Right renal pelvis (tissue), 4 donors: ENCODE results near the gene APOBEC3A. TPM values are rescaled to one million over a fixed set of nuclear protein-coding genes. Genes with fewer than 3 reads are reported as not detected.
"Not testable (repeated sequence)": the region's sequence is repeated elsewhere in the genome, so short reads cannot be mapped to it uniquely, and the experiment has no call there.

Source experiments
- DNase-seq, 4 donors: peaks; one replicate each; pipeline ENCODE4 v3.0.0-alpha.2; 2013; ENCODE audit warnings: low read depth in 4 of 4, low spot score in 3 of 4, missing footprints in 1 of 4
- polyA plus RNA-seq, 4 donors: library from polyadenylated mRNA; unstranded; fragments of 120-200 nt; gene quantifications; one replicate each; pipeline ENCODE4 v1.2.1, GENCODE V29; 2013; ENCODE audit not compliant: insufficient read length in 4 of 4

APOBEC3A gene
- polyA plus RNA-seq, 4 donors: not detected

DNA sequence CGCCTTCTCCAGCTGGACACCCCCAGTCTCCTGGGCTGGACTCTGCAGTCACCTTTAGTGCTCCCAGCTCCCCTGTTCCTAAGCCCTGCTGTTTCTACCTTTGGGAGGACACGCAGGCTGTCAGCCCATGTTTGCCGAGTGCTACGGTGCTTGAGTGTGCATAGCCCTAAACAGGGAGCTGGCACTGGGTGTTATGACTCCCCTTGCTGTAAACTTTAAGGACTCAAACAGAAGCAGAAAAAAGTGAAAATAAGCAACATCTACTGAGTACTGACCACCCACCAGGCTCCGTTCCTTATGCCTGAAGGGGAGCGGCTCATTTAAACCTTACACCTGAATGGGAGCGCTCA lies 17.4 kb downstream of the APOBEC3A start:
- DNase-seq: no peak

DNA sequence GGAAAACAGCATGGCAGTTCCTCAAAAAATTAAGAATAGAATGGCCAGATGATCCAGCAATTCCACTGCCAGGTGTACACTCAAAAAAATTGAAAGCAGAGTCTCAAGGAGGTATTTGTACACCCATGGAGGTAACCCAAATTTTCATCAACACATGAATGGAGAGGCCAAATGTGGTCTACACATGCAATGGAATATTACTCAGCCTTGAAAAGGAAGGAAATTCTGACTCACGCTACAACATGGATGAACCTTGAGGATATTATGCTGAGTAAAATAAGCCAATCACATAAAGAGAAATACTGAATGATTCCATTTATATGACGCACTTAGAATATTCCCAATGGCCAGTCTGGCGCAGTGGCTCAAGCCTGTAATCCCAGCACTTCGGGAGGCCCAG lies 19.9 kb downstream of the APOBEC3A start:
- DNase-seq: not testable (repeated sequence)

DNA sequence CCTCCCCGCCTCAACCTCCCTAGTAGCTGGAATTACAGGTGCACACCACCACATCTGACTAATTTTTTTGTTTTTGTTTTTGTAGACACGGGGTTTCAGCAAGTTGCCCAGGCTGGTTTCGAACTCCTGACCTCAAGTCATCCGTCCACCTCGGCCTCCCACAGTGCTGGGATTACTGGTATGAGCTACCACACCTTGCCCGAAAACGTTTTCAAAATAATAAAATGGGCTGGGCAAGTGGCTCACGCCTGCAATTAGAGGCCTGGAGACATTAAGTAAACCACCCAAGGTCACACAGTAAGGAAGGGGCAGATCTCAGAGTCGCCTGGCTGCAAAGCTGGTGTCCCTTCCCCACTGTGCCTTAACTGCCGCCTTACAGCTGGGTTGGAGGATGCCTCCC lies 23.2 kb downstream of the APOBEC3A start:
- not testable (repeated sequence) for DNase-seq

DNA sequence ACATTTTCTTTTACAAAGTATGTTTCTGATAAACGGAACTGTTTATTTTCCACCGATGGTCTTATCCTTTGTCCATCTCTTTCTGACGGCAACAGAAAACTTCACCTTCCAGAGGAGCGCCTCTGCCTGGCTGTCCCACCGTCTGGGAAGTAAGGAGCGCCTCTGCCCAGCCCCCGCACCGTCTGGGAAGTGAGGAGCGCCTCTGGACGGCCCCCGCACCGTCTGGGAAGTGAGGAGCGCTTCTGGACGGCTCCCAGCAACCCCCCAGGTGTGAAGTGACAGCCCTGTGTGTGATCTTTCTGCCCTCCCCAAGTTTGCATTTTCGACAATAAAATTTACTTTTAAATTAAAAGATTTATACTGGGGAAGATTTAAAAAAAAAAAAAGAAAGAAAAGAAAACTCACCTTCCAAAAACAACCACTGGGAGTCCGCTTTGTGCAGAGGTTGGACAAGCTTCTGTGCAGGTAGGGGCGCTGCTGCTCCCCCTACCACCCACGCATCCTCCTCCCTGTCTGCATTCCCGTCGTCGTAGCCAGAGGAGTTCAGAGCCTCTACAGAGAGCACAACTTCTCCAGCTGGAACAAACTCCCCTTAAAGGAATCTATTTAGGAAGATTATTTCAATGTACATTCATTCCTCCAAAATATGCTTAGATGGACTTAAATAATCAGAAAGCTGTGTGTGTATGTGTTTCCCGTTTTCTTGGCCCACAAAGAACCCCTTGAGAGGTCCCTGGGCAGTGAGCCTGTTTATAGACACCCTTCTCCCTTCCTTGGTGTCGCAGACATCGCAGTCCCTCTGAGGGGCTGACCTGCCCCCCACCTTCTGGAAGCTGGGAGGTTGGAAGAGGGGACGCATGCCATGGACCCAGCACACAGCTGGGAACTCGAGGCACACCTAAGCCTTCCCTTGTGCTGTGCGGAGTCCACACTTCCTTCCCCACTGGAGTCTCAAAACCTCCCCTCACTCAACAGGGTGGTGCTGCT lies 23.9 kb downstream of the APOBEC3A start:
- DNase-seq: peak in 2 of 4 donors; percentile 39 to 60

DNA sequence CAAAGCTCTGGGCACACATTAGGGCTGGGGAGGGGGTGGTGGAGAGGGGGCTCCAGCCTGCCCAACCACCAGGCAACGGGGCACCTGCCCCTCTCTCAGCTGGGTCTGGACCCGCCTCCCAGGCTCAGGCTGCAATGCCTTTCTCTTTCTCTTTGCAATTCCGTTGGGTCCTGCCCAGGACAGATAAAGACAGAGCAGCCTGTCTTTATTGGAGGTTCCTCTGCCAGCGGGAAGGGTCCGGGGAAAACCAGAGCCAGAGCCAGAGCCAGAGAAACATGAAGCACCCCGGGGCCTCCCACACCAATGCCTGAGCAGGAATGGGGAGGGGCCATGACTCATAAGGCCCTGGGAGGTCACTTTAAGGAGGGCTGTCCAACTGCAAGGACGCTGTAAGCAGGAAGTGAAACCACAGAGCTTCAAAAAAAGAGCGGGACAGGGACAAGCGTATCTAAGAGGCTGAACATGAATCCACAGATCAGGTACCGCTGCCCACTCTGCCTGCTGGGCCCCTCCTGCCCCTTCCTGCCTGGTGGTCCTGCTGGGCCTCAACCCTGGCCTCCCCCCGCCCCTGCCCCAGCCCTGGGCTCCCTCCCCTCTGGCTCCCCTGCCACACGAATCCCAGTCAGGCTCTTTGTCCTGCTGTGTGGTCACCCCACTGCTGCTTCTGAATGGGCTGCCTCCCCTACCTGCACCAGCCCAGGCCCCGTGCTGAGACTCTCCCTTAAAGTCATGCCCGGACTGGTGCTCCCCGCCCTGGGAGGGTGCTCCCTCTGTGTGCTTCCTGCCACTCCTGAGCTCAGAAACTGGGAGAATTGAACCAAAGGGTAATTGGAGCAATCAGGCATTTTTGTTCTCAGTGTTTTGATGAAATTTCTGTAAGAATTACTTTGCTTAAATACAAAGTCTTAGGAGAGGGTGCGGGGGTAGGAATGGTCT lies 24.9 kb downstream of the APOBEC3A start, which contains the start of gene APOBEC3B:
TSS of gene APOBEC3B (plus strand) at position 356 of the 936 bp plus-strand sequence. CDS start at position 463, 107 bp downstream.
- peak; percentile 71 to 84 (median 76) for DNase-seq

DNA sequence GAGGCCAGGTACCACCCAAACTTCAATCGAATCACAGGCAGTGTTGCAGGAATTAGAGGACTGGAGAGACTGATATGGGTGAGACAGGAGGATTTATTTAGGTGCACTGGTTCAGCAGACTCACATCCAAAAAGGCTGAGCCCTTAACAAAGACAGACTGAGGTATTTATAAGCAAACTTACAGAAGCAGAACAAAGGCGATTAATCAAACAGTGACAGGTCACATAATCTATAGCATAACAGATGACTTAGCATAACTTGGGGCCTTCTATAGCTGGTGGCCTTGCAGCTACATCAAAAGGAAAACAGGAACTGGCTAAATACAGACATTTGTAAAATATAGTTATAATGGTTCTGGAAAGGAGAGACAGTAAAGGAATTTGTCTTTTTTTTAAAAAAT lies 26.8 kb downstream of the APOBEC3A start:
- no peak for DNase-seq

DNA sequence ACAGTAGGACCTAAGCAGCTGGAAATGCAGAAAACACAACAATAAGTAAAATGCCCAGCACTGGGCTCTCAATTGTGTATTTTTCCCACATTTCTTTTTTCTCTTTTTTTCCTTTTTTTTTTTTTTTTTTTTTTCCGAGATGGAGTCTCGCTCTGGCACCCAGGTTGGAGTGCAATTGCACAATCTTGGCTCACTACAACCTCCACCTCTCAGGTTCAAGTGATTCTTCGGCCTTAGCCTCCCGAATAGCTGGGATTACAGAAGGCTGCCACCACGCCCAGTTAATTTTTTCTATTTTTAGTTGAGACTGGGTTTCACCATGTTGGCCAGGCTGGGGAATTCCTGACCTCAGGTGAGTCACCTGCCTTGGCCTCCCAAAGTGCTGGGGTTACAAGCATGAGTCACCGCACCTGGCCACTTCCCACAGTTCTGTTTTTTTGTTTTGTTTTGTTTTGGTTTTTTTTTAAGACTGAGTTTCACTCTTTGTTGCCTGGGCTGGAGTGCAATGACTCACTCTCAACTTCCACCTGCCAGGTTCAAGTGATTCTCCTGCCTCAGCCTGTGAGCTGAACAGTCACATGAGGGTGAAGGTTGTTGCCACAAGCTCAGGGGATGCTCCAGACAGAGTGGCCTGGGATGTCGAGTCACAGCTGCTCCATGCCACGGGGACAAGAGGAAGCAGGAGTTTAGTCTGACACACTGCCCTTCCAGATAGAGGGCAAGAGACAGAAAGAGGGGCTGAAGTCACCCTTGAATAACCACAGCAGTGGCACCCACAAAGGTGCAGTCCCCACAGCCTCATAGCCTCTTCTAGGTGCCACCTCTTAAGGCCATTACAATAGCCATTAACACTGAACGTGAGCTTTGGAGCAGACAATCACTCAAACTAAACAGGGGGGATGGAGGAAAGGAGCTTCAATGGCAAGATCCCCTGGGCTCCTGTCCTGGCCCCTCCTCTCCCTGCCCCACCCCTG lies 27.7 kb downstream of the APOBEC3A start:
- DNase-seq: not testable (repeated sequence)

DNA sequence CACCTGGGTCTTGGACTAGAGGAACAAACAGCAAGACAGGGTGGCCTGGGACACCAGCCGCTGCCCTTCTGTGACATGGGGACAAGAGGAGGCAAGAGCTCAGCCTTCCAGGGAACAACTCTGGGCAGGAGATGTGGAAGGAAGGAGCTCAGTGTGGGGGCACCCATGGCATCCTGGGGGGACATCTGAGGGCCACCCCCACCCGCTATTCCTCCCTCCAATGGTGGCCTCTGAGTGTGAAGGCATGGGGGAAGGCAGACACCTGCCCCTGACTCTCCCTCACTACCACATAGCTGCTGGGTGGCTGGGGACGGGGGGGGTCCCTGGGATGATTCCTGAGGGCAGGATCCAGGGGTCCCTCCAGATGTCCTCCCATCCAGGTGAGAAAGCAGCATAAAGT lies 29.2 kb downstream of the APOBEC3A start:
- no peak for DNase-seq

DNA sequence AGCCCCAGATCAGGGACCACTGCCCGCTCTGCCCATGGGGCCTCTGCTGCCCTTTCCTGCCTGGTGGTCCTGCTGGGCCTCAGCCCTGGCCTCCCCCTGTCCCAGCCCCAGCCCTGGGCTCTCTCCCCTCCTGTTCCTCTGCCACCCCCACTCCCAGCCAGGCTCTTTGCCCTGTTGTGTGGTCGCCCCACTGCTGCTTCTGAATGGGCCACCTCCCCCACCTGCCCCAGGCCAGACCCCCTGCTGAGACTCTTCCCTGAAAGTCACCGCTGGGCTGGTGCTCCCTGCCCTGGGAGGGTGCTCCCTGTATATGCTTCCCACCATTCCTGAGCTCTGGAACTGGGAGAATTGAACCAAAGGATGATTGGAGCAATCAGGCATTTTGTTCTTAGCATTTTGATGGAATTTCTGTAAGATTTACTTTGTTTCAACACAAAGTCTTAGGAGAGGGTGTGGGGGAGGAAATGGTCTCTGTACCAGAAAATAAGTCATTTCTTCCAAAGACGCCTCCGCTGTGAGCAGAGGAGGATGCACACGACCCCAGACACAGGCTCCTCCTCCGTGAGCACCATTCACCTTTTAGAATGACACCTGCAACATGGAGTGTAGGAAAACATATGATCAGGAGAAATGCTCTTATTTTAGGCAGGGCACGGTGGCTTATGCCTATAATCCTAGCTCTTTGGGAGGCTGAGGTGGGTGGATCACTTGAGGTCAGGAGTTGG lies 29.9 kb downstream of the APOBEC3A start:
- no peak for DNase-seq

DNA sequence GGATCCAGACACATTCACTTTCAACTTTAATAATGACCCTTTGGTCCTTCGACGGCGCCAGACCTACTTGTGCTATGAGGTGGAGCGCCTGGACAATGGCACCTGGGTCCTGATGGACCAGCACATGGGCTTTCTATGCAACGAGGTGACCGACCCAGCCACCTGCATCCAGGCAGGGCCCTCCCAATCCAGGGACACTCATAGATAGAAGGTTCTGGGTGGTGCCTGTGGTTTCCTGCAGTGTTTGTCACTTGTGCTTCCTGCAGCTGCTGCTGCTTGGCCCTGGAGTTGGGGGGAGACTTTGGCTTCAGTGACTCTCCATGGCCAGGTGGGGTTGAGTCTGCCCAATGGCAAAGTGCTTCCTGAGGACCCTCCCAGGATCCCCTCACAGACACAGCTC lies 32.1 kb downstream of the APOBEC3A start:
- DNase-seq: no peak

DNA sequence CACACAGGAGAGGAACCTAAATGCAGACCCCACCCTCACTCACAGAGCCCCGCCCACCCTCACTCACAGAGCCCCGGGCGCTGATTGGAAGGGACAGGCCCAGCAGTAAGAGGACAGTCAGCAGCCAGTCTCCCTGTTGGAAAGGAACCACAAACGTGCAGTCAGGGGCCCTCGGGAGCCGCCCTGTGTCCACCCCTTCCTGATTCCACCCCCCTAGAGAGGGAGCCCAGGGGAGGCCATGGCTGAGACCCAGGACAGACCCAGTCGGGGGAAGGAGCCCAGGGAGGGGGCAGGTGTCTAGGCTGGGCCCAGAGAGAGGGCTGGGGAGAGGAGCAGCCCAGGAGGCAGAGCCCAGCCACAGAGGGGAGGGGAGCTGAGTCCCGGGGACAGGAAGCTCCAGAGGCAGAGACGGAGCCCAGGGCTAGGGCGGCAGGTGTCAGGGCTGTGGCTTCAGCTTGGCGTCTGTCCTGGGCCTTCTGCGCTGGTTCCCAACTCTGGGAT lies 35.5 kb downstream of the APOBEC3A start:
- DNase-seq: not testable (repeated sequence)

DNA sequence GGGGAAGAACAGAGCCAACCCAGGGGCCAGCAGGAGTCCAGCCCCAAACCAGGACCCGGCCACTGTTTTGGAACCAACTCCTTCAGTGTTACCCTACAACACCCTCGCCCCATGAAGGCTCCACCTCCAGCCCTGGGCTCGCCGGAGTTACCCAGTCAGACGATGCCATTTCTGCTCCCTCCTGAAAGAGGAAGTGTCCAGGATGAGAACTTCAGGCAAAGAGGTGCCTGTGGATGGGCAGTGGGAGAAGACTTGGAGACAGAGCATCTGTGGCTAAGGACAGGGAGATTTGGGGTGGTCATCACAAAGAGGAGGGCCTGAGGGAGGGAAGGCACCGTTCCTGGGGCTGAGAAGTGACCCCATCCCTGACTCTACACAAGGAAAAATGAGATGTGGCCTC lies 38.7 kb downstream of the APOBEC3A start:
- DNase-seq: no peak

DNA sequence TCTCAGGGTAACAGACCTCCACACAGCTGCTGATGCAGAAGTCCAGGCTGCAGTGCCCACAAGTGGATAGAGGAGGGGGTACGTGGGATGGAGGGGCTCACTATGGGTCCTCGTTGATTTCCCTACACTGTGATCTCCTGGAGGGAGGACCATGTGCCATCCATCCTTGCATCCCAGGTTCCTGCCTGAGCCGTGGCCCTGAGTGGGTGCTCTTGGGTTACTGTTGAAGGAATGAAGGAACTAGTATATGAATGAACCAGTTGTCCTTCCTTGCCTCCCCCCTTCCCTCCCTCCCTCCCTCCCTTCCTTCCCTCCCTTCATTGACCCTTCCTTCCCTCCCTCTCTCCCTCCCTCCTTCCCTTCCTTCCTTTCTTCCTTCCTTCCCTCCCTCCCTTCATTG lies 40.1 kb downstream of the APOBEC3A start:
- no peak for DNase-seq

DNA sequence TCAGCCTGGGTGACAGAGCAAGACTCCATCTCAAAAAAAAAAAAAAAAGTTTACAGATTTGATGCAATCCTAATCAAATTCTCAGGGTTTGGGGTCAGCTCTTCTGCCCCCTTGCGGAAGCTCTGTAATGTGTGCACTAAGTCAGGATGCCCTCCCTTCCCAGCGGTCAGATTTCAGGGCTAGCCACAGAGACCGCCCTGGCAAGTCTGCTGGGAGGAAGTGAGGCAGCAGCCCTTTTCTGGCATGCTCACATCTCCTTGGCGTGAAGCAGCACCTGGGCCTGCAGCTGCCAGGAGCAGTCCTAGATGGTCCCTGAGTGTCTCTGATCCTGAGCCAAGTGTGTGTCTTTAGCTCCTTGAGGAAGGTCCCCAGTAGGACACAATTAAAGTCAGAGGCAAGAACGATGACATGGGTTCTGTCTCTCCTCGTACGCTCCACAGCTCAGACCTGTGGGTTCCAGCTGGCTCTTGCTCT lies 45.8 kb downstream of the APOBEC3A start:
- peak; percentile 53 to 64 (median 58) for DNase-seq

DNA sequence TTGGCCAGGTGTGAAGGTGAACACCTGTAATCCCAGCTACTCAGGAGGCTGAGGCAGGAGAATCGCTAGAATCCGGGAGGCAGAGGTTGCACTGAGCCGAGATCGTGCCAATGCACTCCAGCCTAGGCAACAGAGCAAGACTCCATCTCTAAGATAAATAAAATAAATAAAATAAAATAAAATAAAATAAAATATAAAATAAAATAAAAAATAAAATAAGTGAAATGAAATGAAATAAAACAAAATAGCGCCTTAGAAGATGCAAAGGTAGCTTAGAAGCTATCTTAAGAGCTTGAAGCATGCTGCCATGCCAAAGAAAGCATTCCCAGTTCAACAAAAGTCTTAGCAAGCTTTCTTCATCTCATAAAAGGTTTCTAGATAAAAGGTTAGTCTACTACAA lies 49.8 kb downstream of the APOBEC3A start:
- no peak for DNase-seq

DNA sequence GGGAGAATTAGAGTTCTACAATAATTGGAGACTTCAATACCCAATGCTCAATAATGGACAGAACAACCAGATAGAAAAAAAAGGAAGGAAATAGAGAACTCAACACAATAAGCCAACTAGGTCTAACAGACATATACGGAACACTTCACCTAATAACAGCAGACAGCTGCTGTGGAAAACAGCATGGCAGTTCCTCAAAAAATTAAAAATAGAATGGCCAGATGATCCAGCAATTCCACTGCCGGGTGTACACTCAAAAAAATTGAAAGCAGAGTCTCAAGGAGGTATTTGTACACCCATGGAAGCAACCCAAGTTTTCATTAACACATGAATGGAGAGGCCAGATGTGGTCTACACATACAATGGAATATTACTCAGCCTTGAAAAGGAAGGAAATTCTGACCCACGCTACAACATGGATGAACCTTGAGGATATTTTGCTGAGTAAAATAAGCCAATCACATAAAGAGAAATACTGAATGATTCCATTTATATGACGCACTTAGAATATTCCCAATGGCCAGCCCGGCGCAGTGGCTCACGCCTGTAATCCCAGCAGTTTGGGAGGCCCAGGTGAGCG lies 51.0 kb downstream of the APOBEC3A start:
- not testable (repeated sequence) for DNase-seq

DNA sequence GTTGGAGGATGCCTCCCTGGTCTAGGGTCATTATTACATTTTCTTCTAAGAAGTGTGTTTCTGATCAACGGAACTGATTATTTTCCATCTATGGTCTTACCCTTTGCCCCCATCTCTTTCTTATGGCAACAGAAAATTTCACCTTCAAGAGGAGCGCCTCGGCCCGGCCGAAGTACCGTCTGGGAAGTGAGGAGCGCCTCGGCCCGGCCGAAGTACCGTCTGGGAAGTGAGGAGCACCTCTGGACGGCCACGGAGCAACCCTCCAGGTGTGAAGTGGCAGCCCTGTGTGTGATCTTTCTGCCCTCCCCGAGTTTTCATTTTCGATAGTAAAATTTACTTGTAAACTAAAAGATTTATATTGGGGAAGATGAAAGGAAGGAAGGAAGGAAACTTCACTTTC lies 53.5 kb downstream of the APOBEC3A start:
- no peak for DNase-seq
